SK-N-SH treated with all-trans-retinoic acid at 6 μM for 48 hours (cell line): ENCODE measurements around the gene USP6NL.
A peak's percentile ranks its signal among the peaks of the same experiment; 100 is the strongest.

ENCODE experiments used
- ATAC-seq: fragments of 200-7000 bp; cut with Tn5 transposase; 3 replicates; pipeline ENCODE4 v1.9.1; 2020; ENCODE audit warnings: mild to moderate bottlenecking, moderate library complexity
- ARNTL ChIP-seq: fragments of 450-650 bp; formaldehyde crosslinking; IDR thresholded peaks from 2 replicates; pipeline ENCODE4 v1.5.0; 2020; ENCODE audit warnings: low read depth, mild to moderate bottlenecking, moderate library complexity, borderline replicate concordance
- BACH2 ChIP-seq: fragments of 250-450 bp; sonication (Bioruptor Pico); IDR thresholded peaks from 2 replicates; pipeline ENCODE4 v1.9.0; 2021; ENCODE audit warnings: mild to moderate bottlenecking, borderline replicate concordance
- CSDC2 ChIP-seq: fragments of 250-450 bp; sonication (Bioruptor Pico); IDR thresholded peaks from 2 replicates; pipeline ENCODE4 v1.5.0; 2020; ENCODE audit warnings: mild to moderate bottlenecking, moderate library complexity
- ESRRG ChIP-seq: fragments of 250-450 bp; sonication (Bioruptor Pico); IDR thresholded peaks from 2 replicates; pipeline ENCODE4 v1.6.1; 2021; ENCODE audit warnings: mild to moderate bottlenecking
- GLIS3 ChIP-seq: fragments of 250-450 bp; sonication (Bioruptor Pico); IDR thresholded peaks from 2 replicates; pipeline ENCODE4 v1.5.0; 2020; ENCODE audit warnings: mild to moderate bottlenecking, moderate library complexity
- ISL1 ChIP-seq: fragments of 250-450 bp; sonication (Bioruptor Pico); IDR thresholded peaks from 2 replicates; pipeline ENCODE4 v2.1.2; 2022; ENCODE audit warnings: mild to moderate bottlenecking, moderate library complexity
- OSR1 ChIP-seq: fragments of 250-450 bp; sonication (Bioruptor Pico); IDR thresholded peaks from 2 replicates; pipeline ENCODE4 v1.8.0; 2022; ENCODE audit warnings: moderate library complexity, mild to moderate bottlenecking, inconsistent platforms
- PPARA ChIP-seq: fragments of 250-450 bp; sonication (Bioruptor Pico); IDR thresholded peaks from 2 replicates; pipeline ENCODE4 v1.5.0; 2020; ENCODE audit warnings: mild to moderate bottlenecking, borderline replicate concordance
- RARB ChIP-seq: fragments of 250-450 bp; sonication (Bioruptor Pico); IDR thresholded peaks from 2 replicates; pipeline ENCODE4 v1.8.0; 2021; ENCODE audit warnings: mild to moderate bottlenecking, moderate library complexity
- SNAI2 ChIP-seq: fragments of 250-450 bp; sonication (Bioruptor Pico); IDR thresholded peaks from 2 replicates; pipeline ENCODE4 v1.5.0; 2020; ENCODE audit warnings: mild to moderate bottlenecking, moderate library complexity
- TCF4 ChIP-seq: fragments of 250-450 bp; sonication (Bioruptor Pico); IDR thresholded peaks from 2 replicates; pipeline ENCODE4 v1.8.0; 2021; ENCODE audit warnings: mild to moderate bottlenecking, moderate library complexity, borderline replicate concordance
- TOX ChIP-seq: fragments of 250-450 bp; sonication (Bioruptor Pico); IDR thresholded peaks from 2 replicates; pipeline ENCODE4 v1.8.0; 2021; ENCODE audit warnings: mild to moderate bottlenecking, moderate library complexity, borderline replicate concordance
- ZC3H10 ChIP-seq: fragments of 250-450 bp; sonication (Bioruptor Pico); IDR thresholded peaks from 2 replicates; pipeline ENCODE4 v1.5.1; 2021; ENCODE audit warnings: mild to moderate bottlenecking, moderate library complexity
- ZFP3 ChIP-seq: fragments of 250-450 bp; sonication (Bioruptor Pico); IDR thresholded peaks from 2 replicates; pipeline ENCODE4 v1.5.0; 2020; ENCODE audit warnings: mild to moderate bottlenecking, moderate library complexity
- ZFP30 ChIP-seq: fragments of 450-650 bp; formaldehyde crosslinking; IDR thresholded peaks from 2 replicates; pipeline ENCODE4 v1.5.0; 2022; ENCODE audit warnings: mild to moderate bottlenecking, moderate library complexity
- ZNF565 ChIP-seq: fragments of 450-650 bp; formaldehyde crosslinking; conservative IDR thresholded peaks from 2 replicates; pipeline ENCODE4 v1.5.0; 2020; ENCODE audit warnings: low read depth, mild to moderate bottlenecking, moderate library complexity
- ZNF70 ChIP-seq: fragments of 450-650 bp; formaldehyde crosslinking; IDR thresholded peaks from 2 replicates; pipeline ENCODE4 v1.5.0; 2020; ENCODE audit warnings: mild to moderate bottlenecking, moderate library complexity
- TF ChIP-seq, protein P1 (sequence below): fragments of 250-450 bp; sonication (Bioruptor Pico); IDR thresholded peaks from 2 replicates; pipeline ENCODE4 v1.8.0; 2021; ENCODE audit warnings: low read depth, mild to moderate bottlenecking, moderate library complexity, borderline replicate concordance
- TF ChIP-seq, protein P2 (sequence below): fragments of 250-450 bp; sonication (Bioruptor Pico); IDR thresholded peaks from 2 replicates; pipeline ENCODE4 v1.5.1; 2021; ENCODE audit warnings: mild to moderate bottlenecking, moderate library complexity
- TF ChIP-seq, protein P3 (sequence below): fragments of 250-450 bp; sonication (Bioruptor Pico); IDR thresholded peaks from 2 replicates; pipeline ENCODE4 v1.5.0; 2020; ENCODE audit warnings: mild to moderate bottlenecking, moderate library complexity
- TF ChIP-seq, protein P4 (sequence below): fragments of 250-450 bp; sonication (Bioruptor Pico); IDR thresholded peaks from 2 replicates; pipeline ENCODE4 v1.5.1; 2020; ENCODE audit warnings: low read depth, mild to moderate bottlenecking, moderate library complexity
- TF ChIP-seq, protein P5 (sequence below): fragments of 250-450 bp; sonication (Bioruptor Pico); IDR thresholded peaks from 2 replicates; pipeline ENCODE4 v1.8.0; 2020; ENCODE audit warnings: mild to moderate bottlenecking, moderate library complexity, borderline replicate concordance

Gene USP6NL

DNA sequence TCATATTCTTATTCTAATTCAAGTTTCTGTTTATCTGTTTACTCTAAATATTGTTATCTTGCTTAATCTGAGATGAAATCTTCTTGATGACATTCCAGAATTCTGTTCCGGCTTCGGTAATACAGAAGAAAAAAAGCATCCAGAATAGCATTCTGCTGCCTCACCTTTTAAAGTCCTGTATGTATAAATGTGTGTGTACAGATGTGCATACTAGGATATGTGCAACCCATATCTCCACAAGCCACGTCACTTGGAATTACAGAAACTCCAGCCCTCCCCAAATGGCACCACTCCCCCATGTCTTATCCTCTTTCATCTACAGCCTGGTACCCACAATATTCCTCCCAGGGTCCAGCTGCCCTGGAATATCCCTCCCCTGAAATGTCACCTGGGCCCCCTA, 27.9 kb upstream of the USP6NL start:
- no peak for ATAC-seq
- TF ChIP-seq SNAI2 (CRISPR knock-in tag), result no peak
- TF ChIP-seq ESRRG (CRISPR knock-in tag), result no peak
- TF ChIP-seq, protein P1, sequence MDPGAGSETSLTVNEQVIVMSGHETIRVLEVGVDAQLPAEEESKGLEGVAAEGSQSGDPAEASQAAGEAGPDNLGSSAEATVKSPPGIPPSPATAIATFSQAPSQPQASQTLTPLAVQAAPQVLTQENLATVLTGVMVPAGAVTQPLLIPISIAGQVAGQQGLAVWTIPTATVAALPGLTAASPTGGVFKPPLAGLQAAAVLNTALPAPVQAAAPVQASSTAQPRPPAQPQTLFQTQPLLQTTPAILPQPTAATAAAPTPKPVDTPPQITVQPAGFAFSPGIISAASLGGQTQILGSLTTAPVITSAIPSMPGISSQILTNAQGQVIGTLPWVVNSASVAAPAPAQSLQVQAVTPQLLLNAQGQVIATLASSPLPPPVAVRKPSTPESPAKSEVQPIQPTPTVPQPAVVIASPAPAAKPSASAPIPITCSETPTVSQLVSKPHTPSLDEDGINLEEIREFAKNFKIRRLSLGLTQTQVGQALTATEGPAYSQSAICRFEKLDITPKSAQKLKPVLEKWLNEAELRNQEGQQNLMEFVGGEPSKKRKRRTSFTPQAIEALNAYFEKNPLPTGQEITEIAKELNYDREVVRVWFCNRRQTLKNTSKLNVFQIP (CRISPR knock-in tag), result no peak
- TF ChIP-seq TOX (CRISPR knock-in tag), result no peak
- TF ChIP-seq, protein P2, sequence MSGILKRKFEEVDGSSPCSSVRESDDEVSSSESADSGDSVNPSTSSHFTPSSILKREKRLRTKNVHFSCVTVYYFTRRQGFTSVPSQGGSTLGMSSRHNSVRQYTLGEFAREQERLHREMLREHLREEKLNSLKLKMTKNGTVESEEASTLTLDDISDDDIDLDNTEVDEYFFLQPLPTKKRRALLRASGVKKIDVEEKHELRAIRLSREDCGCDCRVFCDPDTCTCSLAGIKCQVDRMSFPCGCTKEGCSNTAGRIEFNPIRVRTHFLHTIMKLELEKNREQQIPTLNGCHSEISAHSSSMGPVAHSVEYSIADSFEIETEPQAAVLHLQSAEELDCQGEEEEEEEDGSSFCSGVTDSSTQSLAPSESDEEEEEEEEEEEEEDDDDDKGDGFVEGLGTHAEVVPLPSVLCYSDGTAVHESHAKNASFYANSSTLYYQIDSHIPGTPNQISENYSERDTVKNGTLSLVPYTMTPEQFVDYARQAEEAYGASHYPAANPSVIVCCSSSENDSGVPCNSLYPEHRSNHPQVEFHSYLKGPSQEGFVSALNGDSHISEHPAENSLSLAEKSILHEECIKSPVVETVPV, result no peak
- no peak for TF ChIP-seq RARB (CRISPR knock-in tag)
- no peak for TF ChIP-seq ARNTL
- TF ChIP-seq ZFP30 (CRISPR knock-in tag), result no peak
- TF ChIP-seq BACH2 (CRISPR knock-in tag), result no peak
- TF ChIP-seq ISL1 (CRISPR knock-in tag), result no peak
- no peak for TF ChIP-seq ZFP3 (CRISPR knock-in tag)
- no peak for TF ChIP-seq PPARA (CRISPR knock-in tag)
- TF ChIP-seq ZNF70 (CRISPR knock-in tag), result no peak
- TF ChIP-seq, protein P3, sequence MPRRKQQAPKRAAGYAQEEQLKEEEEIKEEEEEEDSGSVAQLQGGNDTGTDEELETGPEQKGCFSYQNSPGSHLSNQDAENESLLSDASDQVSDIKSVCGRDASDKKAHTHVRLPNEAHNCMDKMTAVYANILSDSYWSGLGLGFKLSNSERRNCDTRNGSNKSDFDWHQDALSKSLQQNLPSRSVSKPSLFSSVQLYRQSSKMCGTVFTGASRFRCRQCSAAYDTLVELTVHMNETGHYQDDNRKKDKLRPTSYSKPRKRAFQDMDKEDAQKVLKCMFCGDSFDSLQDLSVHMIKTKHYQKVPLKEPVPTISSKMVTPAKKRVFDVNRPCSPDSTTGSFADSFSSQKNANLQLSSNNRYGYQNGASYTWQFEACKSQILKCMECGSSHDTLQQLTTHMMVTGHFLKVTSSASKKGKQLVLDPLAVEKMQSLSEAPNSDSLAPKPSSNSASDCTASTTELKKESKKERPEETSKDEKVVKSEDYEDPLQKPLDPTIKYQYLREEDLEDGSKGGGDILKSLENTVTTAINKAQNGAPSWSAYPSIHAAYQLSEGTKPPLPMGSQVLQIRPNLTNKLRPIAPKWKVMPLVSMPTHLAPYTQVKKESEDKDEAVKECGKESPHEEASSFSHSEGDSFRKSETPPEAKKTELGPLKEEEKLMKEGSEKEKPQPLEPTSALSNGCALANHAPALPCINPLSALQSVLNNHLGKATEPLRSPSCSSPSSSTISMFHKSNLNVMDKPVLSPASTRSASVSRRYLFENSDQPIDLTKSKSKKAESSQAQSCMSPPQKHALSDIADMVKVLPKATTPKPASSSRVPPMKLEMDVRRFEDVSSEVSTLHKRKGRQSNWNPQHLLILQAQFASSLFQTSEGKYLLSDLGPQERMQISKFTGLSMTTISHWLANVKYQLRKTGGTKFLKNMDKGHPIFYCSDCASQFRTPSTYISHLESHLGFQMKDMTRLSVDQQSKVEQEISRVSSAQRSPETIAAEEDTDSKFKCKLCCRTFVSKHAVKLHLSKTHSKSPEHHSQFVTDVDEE (CRISPR knock-in tag), result no peak
- TF ChIP-seq, protein P4, sequence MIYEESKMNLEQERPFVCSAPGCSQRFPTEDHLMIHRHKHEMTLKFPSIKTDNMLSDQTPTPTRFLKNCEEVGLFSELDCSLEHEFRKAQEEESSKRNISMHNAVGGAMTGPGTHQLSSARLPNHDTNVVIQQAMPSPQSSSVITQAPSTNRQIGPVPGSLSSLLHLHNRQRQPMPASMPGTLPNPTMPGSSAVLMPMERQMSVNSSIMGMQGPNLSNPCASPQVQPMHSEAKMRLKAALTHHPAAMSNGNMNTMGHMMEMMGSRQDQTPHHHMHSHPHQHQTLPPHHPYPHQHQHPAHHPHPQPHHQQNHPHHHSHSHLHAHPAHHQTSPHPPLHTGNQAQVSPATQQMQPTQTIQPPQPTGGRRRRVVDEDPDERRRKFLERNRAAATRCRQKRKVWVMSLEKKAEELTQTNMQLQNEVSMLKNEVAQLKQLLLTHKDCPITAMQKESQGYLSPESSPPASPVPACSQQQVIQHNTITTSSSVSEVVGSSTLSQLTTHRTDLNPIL (CRISPR knock-in tag), result no peak
- TF ChIP-seq, all 23 proteins: peak for 0

DNA sequence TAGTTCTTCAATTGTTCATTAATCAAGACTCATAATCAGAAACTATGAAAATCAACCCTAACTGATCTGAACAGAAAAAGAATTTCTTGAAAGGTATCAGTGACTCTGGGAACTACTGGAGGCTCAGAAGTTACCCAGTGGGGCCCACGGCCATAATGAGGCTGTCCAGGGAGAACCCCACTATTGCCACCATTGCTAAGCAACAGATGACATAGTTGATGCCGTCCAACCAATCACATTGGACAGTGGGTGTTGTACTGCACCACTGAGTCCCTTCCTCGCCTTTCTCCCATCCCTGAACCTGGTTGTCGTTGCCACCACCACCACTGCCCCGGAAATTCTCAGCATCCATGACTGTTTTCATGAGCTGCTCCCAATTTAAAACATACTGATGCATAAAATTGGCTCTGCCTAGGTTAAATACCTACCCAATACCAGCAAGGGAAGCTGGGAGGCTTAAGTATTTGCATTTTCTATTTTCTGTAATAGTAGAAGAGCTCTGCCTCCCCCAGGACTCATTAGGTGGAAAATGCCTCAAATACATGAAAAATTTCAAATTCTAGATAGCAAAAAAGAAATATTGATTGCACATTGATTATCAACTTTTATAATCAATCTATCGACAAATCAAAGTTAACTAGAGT, 26.7 kb upstream of the USP6NL start:
- no peak for TF ChIP-seq ZFP30 (CRISPR knock-in tag)
- peak; percentile 62; the same call in 2 of the 3 replicates for ATAC-seq

DNA sequence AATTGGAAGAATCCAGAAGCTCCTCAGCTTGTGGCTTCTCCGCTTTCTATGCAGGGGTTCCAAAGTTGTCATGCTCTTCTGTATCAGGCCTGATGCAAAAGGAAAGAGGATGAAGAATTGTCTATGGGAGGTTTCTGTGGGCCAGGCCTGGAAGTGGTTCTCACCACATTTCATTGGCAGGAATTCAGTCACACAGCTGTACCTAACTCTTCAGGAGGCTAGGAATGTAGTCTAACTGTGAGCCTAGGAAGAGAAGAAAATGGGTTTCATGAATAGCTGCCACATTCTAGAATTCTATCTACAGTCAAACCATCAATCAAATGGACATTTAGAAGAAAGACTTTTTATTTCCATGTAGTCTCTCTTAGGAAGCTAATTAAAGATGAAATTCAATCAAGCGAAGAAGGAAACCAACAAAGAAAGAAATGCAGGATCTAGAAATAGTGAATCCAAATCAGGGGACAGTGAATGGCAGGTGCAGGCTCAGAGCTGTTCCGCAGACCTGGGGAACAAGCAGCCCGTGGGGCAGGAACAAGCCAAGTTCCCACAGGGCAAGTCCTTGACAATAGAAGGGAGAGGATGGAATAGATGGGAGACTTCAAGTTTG, 25.4 kb upstream of the USP6NL start:
- ATAC-seq, result no peak
- TF ChIP-seq ZNF565 (no peak), ZFP30 (CRISPR knock-in tag) (no peak), OSR1 (CRISPR knock-in tag) (no peak), PPARA (CRISPR knock-in tag) (no peak), CSDC2 (CRISPR knock-in tag) (no peak), ARNTL (no peak), ESRRG (CRISPR knock-in tag) (no peak), GLIS3 (CRISPR knock-in tag) (no peak), SNAI2 (CRISPR knock-in tag) (no peak), ISL1 (CRISPR knock-in tag) (no peak), TCF4 (CRISPR knock-in tag) (no peak), ZC3H10 (CRISPR knock-in tag) (no peak), ZNF70 (CRISPR knock-in tag) (no peak)
- TF ChIP-seq, protein P2, result no peak
- TF ChIP-seq, protein P4 (CRISPR knock-in tag), result no peak
- TF ChIP-seq, protein P5, sequence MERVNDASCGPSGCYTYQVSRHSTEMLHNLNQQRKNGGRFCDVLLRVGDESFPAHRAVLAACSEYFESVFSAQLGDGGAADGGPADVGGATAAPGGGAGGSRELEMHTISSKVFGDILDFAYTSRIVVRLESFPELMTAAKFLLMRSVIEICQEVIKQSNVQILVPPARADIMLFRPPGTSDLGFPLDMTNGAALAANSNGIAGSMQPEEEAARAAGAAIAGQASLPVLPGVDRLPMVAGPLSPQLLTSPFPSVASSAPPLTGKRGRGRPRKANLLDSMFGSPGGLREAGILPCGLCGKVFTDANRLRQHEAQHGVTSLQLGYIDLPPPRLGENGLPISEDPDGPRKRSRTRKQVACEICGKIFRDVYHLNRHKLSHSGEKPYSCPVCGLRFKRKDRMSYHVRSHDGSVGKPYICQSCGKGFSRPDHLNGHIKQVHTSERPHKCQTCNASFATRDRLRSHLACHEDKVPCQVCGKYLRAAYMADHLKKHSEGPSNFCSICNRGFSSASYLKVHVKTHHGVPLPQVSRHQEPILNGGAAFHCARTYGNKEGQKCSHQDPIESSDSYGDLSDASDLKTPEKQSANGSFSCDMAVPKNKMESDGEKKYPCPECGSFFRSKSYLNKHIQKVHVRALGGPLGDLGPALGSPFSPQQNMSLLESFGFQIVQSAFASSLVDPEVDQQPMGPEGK (CRISPR knock-in tag), result no peak
